Activated CD4-positive, CD25-positive, alpha-beta regulatory T cell treated with anti-CD3 and anti-CD28 coated beads, Interleukin-2, amount 50 U/mL, for 24 hours (primary cell): Measurements from ENCODE around the gene TMEM132D.

Source experiments
- ATAC-seq, 2 donors: fragments of 150-1000 bp; cut with Tn5 transposase; one replicate each; pipeline ENCODE4 v1.10.0; 2021; ENCODE audit warnings: mild to moderate bottlenecking in 1 of 2, moderate library complexity in 1 of 2

The TMEM132D gene

GRCh38 chr12:129651951-129652350, 251.9 kb downstream of the TMEM132D start:
- no peak for ATAC-seq

- ATAC-seq = no peak
Measured at GRCh38 chr12:129641926-129642325, 261.9 kb downstream of the TMEM132D start.

GRCh38 chr12:129635021-129635685, 268.7 kb downstream of the TMEM132D start:
- ATAC-seq = no peak

- no peak for ATAC-seq
Measured at GRCh38 chr12:129631316-129631715, 272.5 kb downstream of the TMEM132D start.

- no peak for ATAC-seq
Measured at GRCh38 chr12:129629901-129630300, 273.9 kb downstream of the TMEM132D start.

GRCh38 chr12:129622566-129622965, 281.3 kb downstream of the TMEM132D start:
- no peak for ATAC-seq

- no peak for ATAC-seq
Measured at GRCh38 chr12:129619271-129619670, 284.6 kb downstream of the TMEM132D start.

- no peak for ATAC-seq
Measured at GRCh38 chr12:129617849-129618248, 286.0 kb downstream of the TMEM132D start.

GRCh38 chr12:129615001-129615400, 288.8 kb downstream of the TMEM132D start:
- no peak for ATAC-seq

GRCh38 chr12:129614221-129614885, 289.5 kb downstream of the TMEM132D start:
- no peak for ATAC-seq

- no peak for ATAC-seq
Measured at GRCh38 chr12:129613314-129613713, 290.5 kb downstream of the TMEM132D start.

GRCh38 chr12:129610601-129611120, 293.2 kb downstream of the TMEM132D start:
- no peak for ATAC-seq

- no peak for ATAC-seq
Measured at GRCh38 chr12:129607756-129608155, 296.1 kb downstream of the TMEM132D start.

GRCh38 chr12:129607301-129607700, 296.5 kb downstream of the TMEM132D start:
- ATAC-seq = no peak

GRCh38 chr12:129606239-129606638, 297.6 kb downstream of the TMEM132D start:
- no peak for ATAC-seq

GRCh38 chr12:129605666-129606065, 298.2 kb downstream of the TMEM132D start:
- ATAC-seq = no peak

GRCh38 chr12:129604506-129604905, 299.3 kb downstream of the TMEM132D start:
- no peak for ATAC-seq

GRCh38 chr12:129599406-129599805, 304.4 kb downstream of the TMEM132D start:
- no peak for ATAC-seq

GRCh38 chr12:129594098-129594497, 309.7 kb downstream of the TMEM132D start:
- no peak for ATAC-seq

- ATAC-seq = no peak
Measured at GRCh38 chr12:129592449-129592848, 311.4 kb downstream of the TMEM132D start.

GRCh38 chr12:129589503-129589902, 314.3 kb downstream of the TMEM132D start:
- no peak for ATAC-seq

GRCh38 chr12:129588142-129588541, 315.7 kb downstream of the TMEM132D start:
- ATAC-seq = no peak

GRCh38 chr12:129585296-129585695, 318.5 kb downstream of the TMEM132D start:
- no peak for ATAC-seq

GRCh38 chr12:129579879-129580278, 323.9 kb downstream of the TMEM132D start:
- ATAC-seq = no peak
